ENCODE measurements around the gene DECR2. TPM values are rescaled to one million over a fixed set of nuclear protein-coding genes. Genes with fewer than 3 reads are reported as not detected.
A peak's percentile ranks its signal among the peaks of the same experiment; 100 is the strongest.

DECR2 gene
- total RNA-seq, 4 donors from 2014 or later, result 17.0 to 23.3 (median 18.8) TPM

GRCh38 chr16:367333-367903 is 34.3 kb upstream of the DECR2 start:
- Histone ChIP-seq H3K4me1 (peaks cover 12 to 14% of the 10 kb centered on the region in 2 donors), H3K27me3 (peaks cover 0 to 18% (median 7%) of the 10 kb centered on the region in 3 donors), H3K27ac (no peak overlapping the region), H3K4me3 (no peak overlapping the region), H3K36me3 (peaks cover 0 to 30% of the 10 kb centered on the region in 2 donors), H3K9me3 (no peaks in the 10 kb centered on the region)
- ATAC-seq (no peak), DNase-seq (no peak)
- in situ Hi-C loops (cut with MboI; ENCODE audit: low sequenced_read_pairs in 4 of 4), result no loop called here
- intact Hi-C loops (cut with DNase I; ENCODE audit: low total_unique reads), result no loop called here
- TF ChIP-seq POLR2A (IDR thresholded peaks at IDR 0.05), result no peak
- TF ChIP-seq CTCF (IDR thresholded peaks at IDR 0.05 in 4 of 5, conservative IDR thresholded peaks at IDR 0.05 in 1 of 5), result no peak

- Histone ChIP-seq H3K4me1 (peaks cover 12 to 14% of the 10 kb centered on the region in 2 donors), H3K27me3 (peaks cover 0 to 14% (median 7%) of the 10 kb centered on the region in 3 donors), H3K4me3 (no peak overlapping the region), H3K27ac (no peak overlapping the region), H3K9me3 (no peaks in the 10 kb centered on the region), H3K36me3 (peaks cover 0 to 33% of the 10 kb centered on the region in 2 donors)
- DNase-seq, result no peak
- intact Hi-C loops (cut with DNase I; ENCODE audit: low total_unique reads) (no loop called here), in situ Hi-C loops (cut with MboI; ENCODE audit: low sequenced_read_pairs in 4 of 4) (no loop called here)
- ATAC-seq, result no peak
- TF ChIP-seq CTCF (IDR thresholded peaks at IDR 0.05 in 4 of 5, conservative IDR thresholded peaks at IDR 0.05 in 1 of 5), result no peak
- no peak for TF ChIP-seq POLR2A (IDR thresholded peaks at IDR 0.05)
Observed at GRCh38 chr16:368388-369158, 33.1 kb upstream of the DECR2 start.

GRCh38 chr16:369275-369865 is 32.3 kb upstream of the DECR2 start:
- Histone ChIP-seq H3K27me3 (peaks cover 0 to 8% (median 7%) of the 10 kb centered on the region in 3 donors), H3K4me3 (peak overlapping the region; percentile 38 to 66 (median 59)), H3K27ac (no peak overlapping the region), H3K36me3 (peaks cover 0 to 41% of the 10 kb centered on the region in 2 donors), H3K4me1 (peaks cover 12 to 14% of the 10 kb centered on the region in 2 donors), H3K9me3 (no peaks in the 10 kb centered on the region)
- no peak for DNase-seq
- TF ChIP-seq POLR2A (IDR thresholded peaks at IDR 0.05) (no peak), CTCF (IDR thresholded peaks at IDR 0.05 in 4 of 5, conservative IDR thresholded peaks at IDR 0.05 in 1 of 5) (no peak)
- in situ Hi-C loops (cut with MboI; ENCODE audit: low sequenced_read_pairs in 4 of 4), result no loop called here
- no peak for ATAC-seq
- intact Hi-C loops (cut with DNase I; ENCODE audit: low total_unique reads), result no loop called here

- intact Hi-C loops (cut with DNase I; ENCODE audit: low total_unique reads), result loop anchor here (1.0 kb wide), 1 partner anchor 18 kb away; the partner anchor contains the start of gene AXIN1
- peaks cover 12 to 14% of the 10 kb centered on the region in 2 donors for H3K4me1 ChIP-seq
- H3K9me3 ChIP-seq, result no peaks in the 10 kb centered on the region
- peak overlapping the region; percentile 71 to 88 (median 84) for H3K27ac ChIP-seq
- DNase-seq (no peak), ATAC-seq (peak; percentile 24 to 25)
- H3K4me3 ChIP-seq, result peak overlapping the region; percentile 38 to 66 (median 59)
- TF ChIP-seq CTCF (IDR thresholded peaks at IDR 0.05 in 4 of 5, conservative IDR thresholded peaks at IDR 0.05 in 1 of 5), result no peak
- TF ChIP-seq POLR2A (IDR thresholded peaks at IDR 0.05), result no peak
- H3K27me3 ChIP-seq, result peaks cover 0 to 2% (median under 1%) of the 10 kb centered on the region in 3 donors
- in situ Hi-C loops (cut with MboI; ENCODE audit: low sequenced_read_pairs in 4 of 4), result no loop called here
- H3K36me3 ChIP-seq, result peaks cover 0 to 47% of the 10 kb centered on the region in 2 donors
Observed at GRCh38 chr16:369866-370436, 31.7 kb upstream of the DECR2 start.

Data from gastrocnemius medialis (tissue), 4 donors.